Activated CD4-positive, alpha-beta T cell treated with anti-CD3 and anti-CD28 coated beads for 1 hour (primary cell): ENCODE measurements around the gene HES5.
A peak's percentile ranks its signal among the peaks of the same experiment; 100 is the strongest.

Experiments
- DNase-seq: peaks from one replicate; pipeline ENCODE4 v3.0.0-alpha.2; 2020

HES5 gene

DNA sequence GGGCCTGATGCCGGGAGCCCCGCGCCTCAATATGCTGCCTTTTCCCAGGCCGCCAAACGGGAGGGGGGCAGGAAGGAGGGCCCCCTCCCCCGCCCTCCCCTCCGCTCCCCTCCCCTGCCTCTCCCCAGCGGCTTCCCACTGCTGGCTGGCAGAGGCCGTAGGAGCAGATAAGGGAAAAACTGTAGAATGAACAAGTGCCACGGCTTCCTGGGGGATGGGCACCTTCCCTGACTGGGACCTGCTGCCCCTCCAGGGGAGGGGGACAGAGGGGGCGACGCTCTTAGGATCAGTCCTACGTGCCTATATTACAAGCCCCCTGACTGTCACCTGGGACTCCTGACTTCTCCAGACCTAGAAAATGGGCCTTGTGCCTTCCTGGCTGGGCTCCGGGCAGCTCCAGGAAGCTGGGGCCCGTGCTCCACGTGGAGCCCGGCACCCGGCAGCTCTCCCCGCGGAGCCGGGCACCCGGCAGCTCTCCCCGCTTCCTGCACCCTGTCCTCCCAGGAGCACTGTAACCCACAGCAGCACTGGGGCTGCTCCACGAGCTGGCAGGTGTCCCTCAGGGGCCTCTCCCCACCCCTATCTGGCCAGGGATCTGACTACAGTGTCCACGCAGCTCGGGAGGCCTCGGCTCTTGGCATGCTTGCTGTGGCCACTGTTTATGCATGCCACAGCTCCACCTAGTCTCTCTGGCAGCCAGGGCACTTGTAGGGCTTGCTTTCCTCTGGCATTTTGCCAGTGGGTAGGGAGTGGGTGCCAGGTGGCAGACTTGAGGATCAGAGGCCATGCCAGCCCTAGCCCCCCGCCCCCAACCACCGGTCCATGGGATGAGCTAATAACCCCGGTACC, 674 bp upstream of the HES5 start:
- no peak for DNase-seq

DNA sequence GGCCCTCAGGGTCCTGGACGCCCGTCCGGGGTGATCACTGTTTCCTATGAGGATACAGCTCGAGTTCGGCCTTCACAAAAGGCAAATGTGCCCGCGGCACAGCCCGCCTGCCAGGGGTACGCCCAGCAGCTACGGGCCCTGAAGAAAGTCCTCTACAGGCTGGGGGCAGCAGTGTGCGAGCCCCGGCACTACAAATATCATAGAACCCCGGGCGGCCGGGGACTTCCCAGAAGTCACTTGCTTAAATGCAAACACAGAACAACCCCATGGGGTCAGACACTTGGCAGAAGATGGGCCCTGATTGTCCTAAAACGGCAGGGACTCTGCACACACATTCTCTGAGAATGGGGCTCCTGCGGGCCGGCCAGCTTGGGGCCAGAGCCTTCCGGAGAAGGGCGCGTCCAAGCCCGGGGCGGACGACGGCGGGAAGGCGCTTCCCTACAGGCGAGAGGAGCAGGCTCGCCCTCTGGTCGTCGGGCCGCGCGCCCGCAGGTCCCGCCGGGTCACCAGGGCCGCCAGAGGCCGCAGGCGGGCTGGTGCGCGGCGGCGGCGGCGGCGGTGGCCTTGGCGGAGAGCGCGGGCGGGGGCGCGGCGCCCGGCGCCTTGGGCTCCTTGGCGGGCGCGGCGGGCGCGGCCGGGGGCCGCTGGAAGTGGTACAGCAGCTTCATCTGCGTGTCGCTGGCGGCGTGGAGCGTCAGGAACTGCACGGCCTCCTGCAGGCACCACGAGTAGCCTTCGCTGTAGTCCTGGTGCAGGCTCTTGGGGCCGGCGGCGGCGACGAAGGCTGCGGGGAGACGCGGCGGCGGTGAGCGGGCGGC, 888 bp downstream of the HES5 start:
- peak; percentile 36 for DNase-seq

DNA sequence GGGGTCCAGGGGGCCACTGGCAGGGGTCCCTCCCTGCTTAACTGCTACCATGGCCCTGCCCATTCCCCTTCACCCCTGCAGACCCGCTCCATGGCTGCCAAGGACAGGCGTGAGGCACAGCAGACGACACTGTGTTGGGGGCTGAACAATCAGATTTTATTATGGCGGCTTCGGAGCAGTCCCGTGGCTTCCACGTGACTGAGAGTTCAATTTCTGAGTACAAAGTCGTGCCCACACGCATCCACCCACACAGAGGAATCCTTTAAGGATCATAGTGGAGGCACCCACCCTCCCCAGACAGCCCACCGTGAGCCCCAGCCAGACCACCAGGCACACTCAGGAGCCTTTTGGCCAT, 1.5 kb downstream of the HES5 start:
- DNase-seq: no peak

DNA sequence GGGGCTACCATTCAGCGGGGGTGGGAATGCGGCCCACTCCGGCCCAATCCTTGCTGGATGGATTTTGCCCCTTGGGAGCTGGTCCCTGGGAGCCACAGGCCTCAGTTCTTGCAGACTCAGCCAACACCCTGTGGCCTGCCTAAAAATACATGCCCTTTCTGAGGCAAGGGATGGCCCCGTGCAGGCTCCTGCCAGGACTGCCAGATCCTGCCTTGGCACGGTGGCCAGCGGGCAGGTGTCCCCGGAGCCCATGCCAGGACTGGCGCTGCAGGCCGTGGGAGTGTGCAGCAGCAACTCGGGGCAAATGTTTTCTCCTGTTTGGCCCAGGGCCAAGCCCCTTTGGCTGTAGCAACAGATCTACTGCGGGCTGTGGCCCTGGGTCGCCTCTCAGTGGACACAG, 2.0 kb downstream of the HES5 start:
- no peak for DNase-seq

DNA sequence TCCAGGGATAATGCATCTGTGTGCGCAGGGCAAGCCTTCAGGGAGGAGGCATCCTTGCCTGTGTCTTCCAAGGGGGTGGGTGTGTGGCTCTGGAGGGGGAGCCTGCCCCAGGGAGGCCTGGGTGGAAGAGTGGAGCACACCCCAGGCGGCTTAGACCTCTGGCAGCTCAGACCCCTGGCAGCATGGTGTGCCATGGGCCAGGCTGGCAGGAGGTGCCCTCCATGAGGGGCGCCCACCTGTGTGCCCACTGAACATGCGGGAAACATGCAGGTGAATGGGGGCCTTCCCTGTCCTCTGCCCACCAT, 2.6 kb downstream of the HES5 start:
- no peak for DNase-seq

DNA sequence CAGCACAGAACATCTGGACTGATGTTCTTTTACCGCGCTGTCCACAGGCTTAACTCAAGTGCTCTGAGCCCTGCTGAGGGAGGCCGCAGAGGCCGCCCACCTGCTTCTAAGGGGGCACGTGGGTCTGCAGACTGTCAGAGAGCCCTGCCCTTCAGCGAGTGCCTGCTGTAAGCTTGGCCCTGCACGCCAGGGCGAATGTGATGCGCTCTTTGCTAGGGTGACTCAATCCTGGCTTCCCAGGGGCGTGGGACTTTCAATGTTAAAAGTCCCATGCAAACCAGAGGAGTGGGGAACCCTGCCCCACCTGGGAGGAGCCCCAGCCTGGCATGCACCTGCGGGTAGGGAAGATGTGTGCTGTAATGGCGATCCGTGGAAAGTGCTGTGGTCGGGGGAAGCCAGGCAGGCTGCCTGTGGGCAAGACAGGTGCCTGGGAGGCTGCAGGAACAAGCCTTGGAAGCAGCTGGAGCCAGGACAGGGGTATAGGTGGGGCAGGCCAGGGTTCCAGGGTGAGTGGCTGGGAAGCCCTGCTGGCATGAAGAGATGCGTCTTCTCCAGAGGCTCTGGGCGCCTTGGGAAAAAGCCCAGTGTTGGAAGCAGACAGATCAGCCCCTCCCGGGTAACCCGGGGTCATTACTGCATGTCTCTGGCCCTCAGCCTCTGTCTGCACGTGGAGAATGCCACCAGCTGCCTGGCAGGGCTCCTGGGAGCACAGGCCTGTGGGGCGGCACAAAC, 3.1 kb downstream of the HES5 start:
- DNase-seq: peak; percentile 21

DNA sequence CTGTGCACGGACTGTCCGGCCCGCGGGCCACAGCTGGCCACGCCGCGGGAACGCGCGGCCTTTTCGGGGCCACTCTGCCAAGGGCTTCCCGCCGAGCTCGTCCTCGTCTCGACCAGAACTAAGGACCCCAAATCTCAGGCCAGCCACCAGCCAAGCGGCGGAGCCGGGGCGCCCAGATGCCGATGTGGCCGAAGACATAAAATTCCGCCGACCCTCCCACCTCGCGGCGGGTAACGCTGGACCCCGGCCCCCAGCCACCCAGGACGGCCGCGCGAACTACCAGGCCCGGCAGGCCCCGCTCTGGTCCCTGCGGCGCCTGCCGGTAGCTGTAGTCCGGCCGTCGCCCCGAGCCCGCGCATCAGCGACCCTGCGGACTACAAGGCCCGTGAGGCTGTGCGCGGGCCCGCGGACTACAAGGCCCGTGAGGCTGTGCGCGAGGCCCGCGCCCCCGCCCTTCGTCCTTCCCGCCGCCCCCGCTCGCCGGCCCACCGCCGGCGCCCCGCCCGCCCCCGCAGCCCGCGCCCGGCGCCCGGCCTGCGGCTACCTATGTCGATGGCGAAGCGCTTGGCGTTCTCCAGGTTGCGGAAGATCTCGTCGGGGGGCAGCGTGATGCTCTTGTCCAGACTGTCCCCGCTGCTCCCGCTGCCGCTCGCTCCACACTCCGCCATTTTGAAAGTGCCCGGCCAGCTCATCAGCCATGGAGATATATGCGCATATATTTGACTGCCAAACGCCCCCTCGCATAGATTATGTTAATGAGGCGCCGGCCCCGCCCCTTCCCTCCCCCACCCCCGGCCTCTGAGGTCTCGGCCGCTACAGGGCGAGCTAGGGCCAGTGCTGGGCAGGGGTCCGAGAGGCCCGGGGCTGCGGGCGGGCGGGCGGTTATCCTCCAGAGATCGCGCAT, 3.9 kb downstream of the HES5 start, which contains the start of gene PANK4:
PANK4 (minus strand) TSS at position 677 of the 904 bp plus-strand sequence; CDS start at position 668, 9 bp downstream.
- DNase-seq: peak; percentile 82

DNA sequence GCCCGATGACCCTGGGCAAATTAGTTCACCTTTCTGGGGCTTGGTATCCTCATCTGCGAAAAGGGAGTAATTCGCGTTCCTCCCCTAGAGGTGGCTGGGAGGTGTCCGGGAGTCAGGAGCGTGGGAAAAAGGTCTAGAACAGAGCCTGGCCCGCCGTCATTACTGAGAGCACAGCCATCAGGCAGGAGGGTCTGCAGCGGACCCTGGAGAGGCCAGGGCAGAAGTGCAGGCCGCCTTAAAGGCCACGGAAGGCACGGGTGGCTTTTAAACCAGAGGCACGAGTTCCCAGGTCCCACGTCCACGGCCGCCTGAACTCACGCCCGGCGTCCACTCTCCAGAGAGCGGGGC, 4.5 kb downstream of the HES5 start:
- DNase-seq: no peak

DNA sequence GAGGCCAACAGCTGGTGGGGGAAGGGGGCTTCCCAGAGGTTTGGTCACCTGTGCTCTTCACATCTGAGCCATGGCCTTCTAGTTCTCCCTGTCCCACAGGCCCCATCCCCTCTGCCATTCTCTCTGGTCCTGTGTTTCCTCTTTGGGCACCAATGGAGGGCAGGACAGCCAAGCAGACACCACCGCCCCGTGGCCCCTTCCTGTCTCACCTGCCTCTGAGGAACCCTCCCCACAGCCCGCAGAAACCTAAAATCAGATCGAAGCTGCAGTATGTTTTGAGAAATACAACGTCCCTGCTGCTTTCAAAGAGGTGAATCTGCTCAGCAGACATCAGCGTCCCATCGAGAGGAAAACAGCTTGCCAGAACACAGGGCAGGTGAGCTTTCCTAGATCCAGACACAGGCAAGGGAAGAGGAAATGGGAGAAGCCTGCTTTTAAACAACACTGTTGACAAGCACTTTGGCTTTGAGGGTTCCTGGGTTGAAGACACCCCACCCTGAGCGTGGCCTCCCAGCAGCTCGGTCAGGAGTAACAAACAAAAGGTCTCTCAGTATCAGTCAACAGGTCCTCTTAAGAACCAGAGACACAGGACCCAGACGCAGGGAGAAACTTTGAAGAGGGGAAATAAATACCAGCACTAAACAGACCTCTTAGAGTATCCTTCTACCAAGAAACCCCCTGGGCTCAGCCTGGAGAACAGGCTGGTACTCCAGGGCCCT, 6.0 kb downstream of the HES5 start:
- peak; percentile 20 for DNase-seq

DNA sequence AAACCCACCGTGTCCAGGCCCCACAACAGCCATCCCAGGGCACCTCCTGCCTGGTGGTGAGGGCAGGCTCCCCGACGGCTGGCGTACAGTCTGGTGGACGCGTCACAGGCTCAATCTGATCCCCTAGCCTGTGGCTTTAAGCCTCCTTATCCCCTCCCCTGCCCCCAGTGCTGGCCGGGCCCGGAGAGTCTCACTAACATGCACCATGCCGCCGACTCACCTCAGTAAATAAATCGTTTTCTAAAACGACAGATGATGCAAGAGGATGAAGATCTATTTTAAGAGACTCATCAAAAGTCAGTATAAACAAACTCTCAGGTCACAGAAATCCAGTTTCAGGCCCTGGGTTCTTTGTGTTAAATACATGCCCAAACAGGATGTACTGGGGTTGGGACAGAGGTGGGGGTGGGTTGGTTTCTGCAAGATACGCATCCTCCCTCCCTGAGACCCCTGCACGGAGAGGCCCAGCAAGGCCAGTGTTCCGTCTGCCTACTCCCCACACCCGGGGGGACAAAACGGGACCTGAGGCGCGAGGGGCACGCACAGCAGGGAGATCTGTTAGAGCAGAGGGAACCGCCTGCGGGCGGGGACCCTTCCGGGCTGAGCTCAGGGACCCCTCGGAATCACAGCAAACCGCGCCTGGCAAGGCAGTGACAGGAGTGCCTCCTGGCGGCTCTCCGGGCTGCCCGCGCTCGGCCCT, 6.7 kb downstream of the HES5 start:
- no peak for DNase-seq

DNA sequence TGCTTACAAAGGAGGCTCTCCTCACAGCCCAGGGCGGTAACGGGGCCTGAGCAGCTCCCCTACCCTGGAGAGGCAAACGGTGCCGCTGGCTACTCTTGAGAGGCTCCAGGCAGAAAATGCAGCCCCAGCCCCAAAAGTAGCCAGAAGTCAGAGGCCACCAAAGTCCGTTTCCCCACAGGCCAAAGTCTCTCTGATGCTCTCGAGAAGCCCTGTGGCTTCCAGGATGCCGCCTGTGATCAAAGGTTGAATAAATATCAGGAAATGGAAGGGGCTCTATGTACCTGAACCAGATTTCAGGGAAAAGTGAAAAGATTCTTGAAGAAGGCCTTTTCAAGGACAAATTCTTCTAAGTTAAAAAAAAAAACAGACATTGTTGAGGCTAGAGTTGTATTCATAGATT, 7.8 kb downstream of the HES5 start:
- no peak for DNase-seq

DNA sequence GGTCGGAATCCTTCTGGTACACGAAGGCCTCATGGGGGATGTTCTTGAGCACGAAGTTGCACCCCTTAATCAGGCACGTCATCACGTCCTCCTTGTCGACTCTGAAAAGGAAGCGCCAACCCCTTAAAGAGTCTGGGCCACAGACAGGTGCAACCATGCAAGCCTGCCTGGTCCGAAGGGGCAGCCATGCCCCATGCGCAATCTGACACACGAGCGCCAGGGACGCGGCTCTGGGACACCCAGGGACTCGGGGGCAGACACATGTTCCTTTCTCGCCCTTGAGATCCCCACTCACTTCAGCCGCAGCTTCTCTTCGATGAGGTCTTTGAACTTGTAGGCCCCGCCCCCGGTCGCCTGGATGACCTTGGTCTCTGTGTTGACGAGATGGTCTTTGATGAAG, 9.3 kb downstream of the HES5 start:
- DNase-seq: no peak

DNA sequence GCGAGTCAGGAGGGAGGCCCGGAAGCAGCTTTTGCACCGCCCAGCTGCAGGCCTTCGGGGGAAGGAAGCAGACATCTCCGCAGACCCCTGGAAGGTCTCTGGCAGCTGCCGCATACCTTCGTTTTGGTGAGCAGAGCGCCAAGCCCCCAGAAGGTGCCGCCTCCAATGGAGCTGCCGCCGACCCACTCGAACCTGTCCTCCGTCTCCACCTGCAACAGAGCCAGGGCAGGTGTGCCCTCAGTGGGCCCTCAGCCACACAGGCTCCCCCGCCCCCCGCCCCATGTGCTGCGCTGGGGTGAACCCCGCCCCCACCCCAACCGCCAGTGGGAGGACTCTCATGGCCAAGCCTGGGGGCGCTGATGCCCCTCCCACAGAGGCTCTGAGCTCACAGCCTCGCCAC, 9.9 kb downstream of the HES5 start:
- no peak for DNase-seq

DNA sequence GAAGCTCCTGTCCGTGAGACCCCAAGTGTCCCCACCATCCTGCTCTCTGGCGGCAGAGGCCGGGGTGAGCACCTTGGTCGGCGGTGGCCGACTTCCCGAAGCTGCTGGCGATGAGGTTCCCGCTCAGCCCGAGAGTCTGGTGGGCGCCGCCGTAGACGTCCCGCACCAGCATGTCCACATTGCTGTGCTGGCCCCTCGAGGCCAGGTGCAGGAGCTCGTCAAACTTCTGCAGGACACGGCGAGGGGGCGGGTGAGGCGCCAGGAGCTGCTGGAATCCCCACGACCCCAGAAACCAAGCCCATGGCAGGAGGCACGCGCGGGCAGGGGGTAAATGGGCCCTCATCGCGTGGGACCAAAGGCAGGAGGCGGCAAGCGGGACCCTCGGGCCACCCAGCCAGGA, 10.3 kb downstream of the HES5 start:
- DNase-seq: no peak

DNA sequence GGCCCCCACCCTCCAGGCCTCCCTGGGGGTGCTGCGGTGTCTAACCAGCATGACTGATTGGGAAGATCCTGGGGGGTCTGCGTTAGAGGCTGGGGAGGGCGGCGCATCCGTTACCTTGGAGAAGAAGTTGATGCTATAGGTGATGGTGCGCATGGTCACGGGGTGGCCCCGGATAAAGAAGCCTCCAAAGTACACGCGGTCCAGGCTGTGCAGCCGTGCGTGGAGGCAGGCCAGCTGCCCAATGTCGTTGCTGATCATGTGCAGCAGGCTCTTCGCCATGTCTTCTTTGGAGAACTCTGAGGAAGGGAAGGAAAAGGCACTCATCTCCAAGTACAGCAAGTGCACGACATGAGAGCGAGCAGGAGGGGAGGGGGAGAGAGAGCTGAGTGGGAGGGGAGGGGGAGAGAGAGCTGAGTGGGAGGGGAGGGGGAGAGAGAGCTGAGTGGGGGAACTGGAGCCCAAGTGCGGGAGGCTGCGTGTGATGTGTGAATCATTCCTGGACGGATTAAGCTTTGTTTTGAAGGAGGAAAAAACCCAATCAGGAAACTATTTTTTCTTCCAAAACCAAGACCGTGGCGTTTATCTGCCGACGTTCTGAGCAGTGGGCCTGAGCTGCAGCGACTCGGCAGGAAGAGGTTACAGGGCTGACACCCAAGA, 10.9 kb downstream of the HES5 start:
- no peak for DNase-seq

DNA sequence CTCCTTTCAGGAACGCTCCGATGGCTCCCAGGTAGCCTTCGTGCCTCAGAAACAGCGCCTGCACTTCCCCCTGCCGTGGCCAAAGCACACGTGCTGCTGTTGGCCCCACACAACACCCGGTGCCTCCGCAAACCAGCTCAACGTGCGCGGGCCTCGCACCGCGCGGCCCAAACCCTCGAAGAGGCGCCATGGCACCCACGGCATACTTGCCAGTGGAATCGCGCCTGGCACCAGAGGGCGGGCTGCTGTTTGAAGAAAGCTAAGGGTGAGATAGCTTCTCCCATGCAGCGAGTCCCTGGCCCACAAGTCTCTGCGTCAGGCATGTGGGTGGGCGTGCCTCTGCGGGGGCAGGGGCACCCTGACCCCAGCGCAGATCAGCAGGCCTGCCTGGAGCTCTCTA, 11.5 kb downstream of the HES5 start:
- DNase-seq: no peak

DNA sequence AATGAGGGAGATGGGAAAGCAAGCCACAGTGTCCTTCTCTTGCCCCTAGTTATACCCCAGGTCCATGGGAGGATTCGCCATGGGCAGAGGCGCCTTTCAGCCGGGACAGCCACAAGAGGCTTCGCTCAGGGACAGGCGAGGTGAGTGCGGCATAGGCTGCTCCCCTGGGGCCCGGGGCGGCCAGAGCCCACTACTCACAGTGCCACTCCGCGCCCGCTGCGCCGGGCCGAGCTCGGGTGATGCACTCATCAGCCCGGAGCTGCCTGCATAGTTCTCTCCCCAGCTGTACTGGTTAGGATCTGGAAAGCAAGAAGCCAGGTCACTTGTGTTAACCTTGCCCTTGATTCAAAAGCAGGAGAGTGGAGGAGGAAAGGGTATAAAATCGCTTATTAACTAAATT, 12.1 kb downstream of the HES5 start:
- no peak for DNase-seq

DNA sequence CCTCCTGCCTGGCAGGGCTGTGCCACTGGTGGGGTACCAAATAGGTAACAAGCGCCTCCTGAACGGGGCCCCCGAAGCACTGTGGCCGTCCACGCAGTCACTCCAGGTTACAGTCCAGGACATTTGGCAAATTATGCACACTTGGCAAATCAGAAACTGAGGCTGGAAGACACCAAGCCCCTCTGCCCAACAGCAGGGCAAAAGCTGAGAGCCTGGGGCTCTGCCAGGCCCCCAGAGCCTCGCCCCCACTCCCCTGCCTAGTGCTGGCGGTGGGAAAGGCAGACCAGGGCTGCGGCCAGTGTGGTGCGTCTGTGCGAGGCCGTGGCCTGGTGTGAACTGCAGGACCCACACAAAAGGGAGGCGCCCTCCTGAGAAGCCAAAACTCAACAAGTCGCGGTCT, 13.1 kb downstream of the HES5 start:
- DNase-seq: no peak

DNA sequence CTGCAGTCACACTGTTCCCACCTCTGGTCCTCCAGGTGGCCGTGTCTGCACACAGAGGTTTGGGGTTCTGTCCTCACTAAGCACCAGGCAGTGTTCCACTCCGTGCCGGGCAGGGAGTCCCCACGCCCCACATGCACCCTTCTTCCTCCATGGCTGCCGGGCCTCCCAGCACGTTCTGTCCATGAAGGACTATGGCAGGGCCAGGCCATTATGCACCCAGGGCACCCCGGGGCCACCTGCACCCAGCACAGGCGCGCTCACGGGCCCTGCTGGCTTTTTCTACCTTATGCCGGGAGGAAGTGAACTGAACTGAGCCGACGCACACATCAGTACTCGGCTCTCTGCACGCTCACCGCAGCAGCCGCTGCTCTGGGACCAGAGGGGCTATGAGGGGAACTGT, 13.9 kb downstream of the HES5 start:
- no peak for DNase-seq

DNA sequence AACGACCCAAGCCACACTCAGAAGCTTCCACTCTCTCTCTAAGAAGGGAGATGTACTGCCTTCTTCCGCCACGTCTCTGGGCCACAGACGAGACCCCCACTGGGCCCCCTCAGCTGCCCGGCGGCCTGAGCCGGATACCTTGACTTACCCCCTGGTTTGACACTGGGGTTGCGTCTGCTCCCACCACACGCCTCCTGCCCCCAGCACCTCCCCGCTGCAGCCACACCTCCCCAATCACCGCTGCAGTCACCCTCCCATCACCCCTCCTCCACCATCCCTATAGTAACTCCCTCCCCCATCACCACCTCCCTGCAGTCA, 14.3 kb downstream of the HES5 start:
- DNase-seq: no peak
